ENCODE results near the gene COL24A1. TPM values are rescaled to one million over a fixed set of nuclear protein-coding genes. Genes with fewer than 3 reads are reported as not detected.

The COL24A1 gene
- total and polyA plus RNA-seq, 2 of the 8 experiments (the other 6 are each of a cell fraction or from before 2014, with no cell fraction given), result 0.23 to 1.1 TPM

DNA sequence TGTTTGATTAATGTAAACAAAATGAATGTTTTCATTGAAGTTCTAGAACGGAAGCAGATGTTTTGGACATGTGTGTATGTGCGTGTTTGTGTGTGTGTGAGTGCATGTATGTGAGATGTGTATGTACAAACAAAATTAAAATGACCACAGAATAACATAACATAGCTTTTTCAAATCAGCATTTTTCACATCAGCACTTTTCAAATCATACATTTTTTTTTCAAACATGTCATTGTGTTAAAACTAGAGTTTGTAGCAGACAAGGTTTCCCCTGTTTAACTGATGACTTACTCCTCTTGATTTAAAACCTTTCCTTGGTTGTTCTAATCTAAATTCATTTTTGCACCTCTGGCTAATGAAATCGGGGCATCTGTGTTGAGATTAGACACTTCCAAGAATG is 412.8 kb downstream of the COL24A1 start (continued):
- TF ChIP-seq CBX8 (IDR thresholded peaks at IDR 0.05; ENCODE audit: borderline replicate concordance, low read depth, low read length) (no peak), SIN3A (conservative IDR thresholded peaks at IDR 0.05 in 1 of 2, IDR thresholded peaks at IDR 0.05 in 1 of 2; ENCODE audit: low read depth in 1 of 2, low read length in 2 of 2) (no peak), BCL11A (IDR thresholded peaks at IDR 0.05; ENCODE audit: low read depth in 2 of 2, low read length in 2 of 2) (no peak), KDM1A (IDR thresholded peaks at IDR 0.05; ENCODE audit: borderline replicate concordance, low read length) (no peak)

Data from H1 (cell line).